Esophagus squamous epithelium (tissue), 5 donors: ENCODE data around the gene PGAP3. TPM values are rescaled to one million over a fixed set of nuclear protein-coding genes. Genes with fewer than 3 reads are reported as not detected.

ENCODE experiments used
- DNase-seq: peaks from one replicate; lab custom pipeline; 2025; lab: John Stamatoyannopoulos, UW
- H3K27ac ChIP-seq, 4 donors: fragments of 200-600 bp; sonication (generic); one replicate each; pipeline ENCODE4 v1.5.1; 2016 to 2019; ENCODE audit warnings: mild to moderate bottlenecking in 1 of 4
- H3K27me3 ChIP-seq, 4 donors: fragments of 200-600 bp; sonication (generic); 1 replicate in 3 of 4; 2 replicates in 1 of 4; pipeline versions ENCODE4 v1.5.1 to v1.6.0; 2017 to 2021; ENCODE audit warnings: antibody characterized with exemption in 1 of 4
- H3K36me3 ChIP-seq, 3 donors: fragments of 200-600 bp; sonication (generic); one replicate each; pipeline ENCODE4 v1.5.1; 2016 to 2019
- H3K4me1 ChIP-seq, 3 donors: fragments of 200-600 bp; sonication (generic); one replicate each; pipeline ENCODE4 v1.5.1; 2017 to 2019
- H3K4me3 ChIP-seq, 4 donors: fragments of 200-600 bp; sonication (generic); 1 replicate in 3 of 4; 2 replicates in 1 of 4; pipeline ENCODE4 v1.5.1; 2016 to 2019; ENCODE audit warnings: mild to moderate bottlenecking in 2 of 4, moderate library complexity in 1 of 4
- H3K9me3 ChIP-seq, 3 donors: fragments of 200-600 bp; sonication (generic); one replicate each; pipeline ENCODE4 v1.5.1; 2016 to 2019
- CTCF ChIP-seq, 6 experiments: fragments of 450-650 bp in 4 of 6; fragments of 200-600 bp in 2 of 6; sonication (generic) in 2 of 6; IDR thresholded peaks; one replicate each; pipeline ENCODE4 v1.5.1; 2016 to 2019; ENCODE audit warnings: antibody characterized with exemption in 6 of 6, mild to moderate bottlenecking in 4 of 6, moderate library complexity in 4 of 6
- POLR2A ChIP-seq, 4 donors: fragments of 450-650 bp; IDR thresholded peaks; one replicate each; pipeline ENCODE4 v1.6.1; 2017; ENCODE audit warnings: antibody characterized with exemption in 4 of 4, mild to moderate bottlenecking in 4 of 4, moderate library complexity in 3 of 4
- WGBS, 2 donors: methylation state at CpG; one replicate each; pipeline ENCODE4 v1.1.5; 2018; 5-methylcytosine and 5-hydroxymethylcytosine counted together
- intact Hi-C: fragments of 100-400 bp; cut with DNase I; formaldehyde crosslinking; loops from one replicate; pipeline ENCODE4 v1.15.0; 2022
- total RNA-seq, 4 donors: library from RNA; depleted of rRNA; stranded (reverse); fragments of >200 nt; gene quantifications; one replicate each; pipeline ENCODE4 v1.1.0, GENCODE V29; 2016
- donor health status: DM: yes; HTN: yes; CAD: no.

PGAP3 gene
- total RNA-seq, 4 donors from 2014 or later = 10.7 to 34.2 (median 19.2) TPM

- H3K27ac ChIP-seq = no peak overlapping the region
- peaks cover 38 to 84% (median 49%) of the 10 kb centered on the region in 3 donors for H3K4me1 ChIP-seq
- TF ChIP-seq POLR2A (IDR thresholded peaks at IDR 0.05) (no peak), CTCF (IDR thresholded peaks at IDR 0.05) (no peak)
- no peaks in the 10 kb centered on the region for H3K9me3 ChIP-seq
- intact Hi-C loops = no loop called here
- H3K27me3 ChIP-seq = no peaks in the 10 kb centered on the region
- peaks cover 0 to 28% (median 0%) of the 10 kb centered on the region in 3 donors for H3K36me3 ChIP-seq
- no peak for DNase-seq
- WGBS, 2 donors = 77 to 92% methylated on average over 5 to 8 of the region's 9 CpGs
- no peak overlapping the region for H3K4me3 ChIP-seq
Observed at GRCh38 chr17:39642291-39643074, 45.4 kb downstream of the PGAP3 start.

- H3K9me3 ChIP-seq = no peaks in the 10 kb centered on the region
- H3K4me3 ChIP-seq = no peak overlapping the region
- no peak for DNase-seq
- H3K4me1 ChIP-seq = peaks cover 39 to 85% (median 49%) of the 10 kb centered on the region in 3 donors
- H3K27me3 ChIP-seq = no peaks in the 10 kb centered on the region
- intact Hi-C loops = no loop called here
- WGBS, 2 donors = 61 to 81% methylated on average over 4 to 6 of the region's 7 CpGs
- no peak overlapping the region for H3K27ac ChIP-seq
- no peak for TF ChIP-seq CTCF (IDR thresholded peaks at IDR 0.05)
- TF ChIP-seq POLR2A (IDR thresholded peaks at IDR 0.05) = no peak
- peaks cover 0 to 28% (median 0%) of the 10 kb centered on the region in 3 donors for H3K36me3 ChIP-seq
Observed at GRCh38 chr17:39641883-39642282, 46.0 kb downstream of the PGAP3 start.

GRCh38 chr17:39641097-39641496, 46.8 kb downstream of the PGAP3 start:
- H3K9me3 ChIP-seq = no peaks in the 10 kb centered on the region
- no peak overlapping the region for H3K27ac ChIP-seq
- no peak overlapping the region for H3K4me3 ChIP-seq
- peaks cover 0 to 24% (median 0%) of the 10 kb centered on the region in 3 donors for H3K36me3 ChIP-seq
- no peak for DNase-seq
- intact Hi-C loops = no loop called here
- 80 to 100% methylated on average over 1 to 4 of the region's 4 CpGs for WGBS, 2 donors
- H3K4me1 ChIP-seq = peaks cover 44 to 87% (median 56%) of the 10 kb centered on the region in 3 donors
- TF ChIP-seq CTCF (IDR thresholded peaks at IDR 0.05) (no peak), POLR2A (IDR thresholded peaks at IDR 0.05) (no peak)
- no peaks in the 10 kb centered on the region for H3K27me3 ChIP-seq

GRCh38 chr17:39640591-39641031, 47.2 kb downstream of the PGAP3 start:
- Histone ChIP-seq H3K4me1 (peaks cover 44 to 91% (median 56%) of the 10 kb centered on the region in 3 donors), H3K27me3 (no peaks in the 10 kb centered on the region), H3K27ac (no peak overlapping the region), H3K36me3 (peaks cover 0 to 24% (median 0%) of the 10 kb centered on the region in 3 donors), H3K4me3 (no peak overlapping the region), H3K9me3 (no peaks in the 10 kb centered on the region)
- TF ChIP-seq POLR2A (IDR thresholded peaks at IDR 0.05) = no peak
- TF ChIP-seq CTCF (IDR thresholded peaks at IDR 0.05) = no peak
- no peak for DNase-seq
- 30 to 43% methylated on average over 3 to 4 of the region's 4 CpGs for WGBS, 2 donors
- intact Hi-C loops = no loop called here
